ENCODE measurements around the gene TUB. TPM values are rescaled to one million over a fixed set of nuclear protein-coding genes. Genes with fewer than 3 reads are reported as not detected.

TUB gene
- total and polyA plus RNA-seq, 2 donors (not counting 1 experiment from before 2014, with no cell fraction given), result 0.06 to 0.10 TPM

GRCh38 chr11:8102296-8102915, 21.4 kb downstream of the TUB start:
- H3K4me1 Mint-ChIP-seq, result no peaks in the 10 kb centered on the region
- no peak overlapping the region for H3K27ac Mint-ChIP-seq
- Histone ChIP-seq H4K20me1 (ENCODE audit: control insufficient read depth, insufficient read depth, low read length, poor library complexity, severe bottlenecking) (no peaks in the 10 kb centered on the region), H3K4me2 (replicated peaks; ENCODE audit: low read depth, low read length, poor library complexity, severe bottlenecking) (no peak overlapping the region), H3K4me3 (ENCODE audit: control extremely low read depth in 1 of 5, extremely low read depth in 1 of 5, insufficient read depth in 1 of 5, low read depth in 2 of 5, low read length in 4 of 5) (no peak overlapping the region), H3K36me3 (replicated peaks in 1 of 2; ENCODE audit: control extremely low read depth in 1 of 2, control insufficient read depth in 1 of 2, extremely low read depth in 1 of 2, insufficient read depth in 2 of 2, low read length in 1 of 2) (peaks cover 0 to 26% of the 10 kb centered on the region in 2 experiments), H3K27me3 (replicated peaks in 1 of 4; ENCODE audit: control extremely low read depth in 1 of 4, control insufficient read depth in 3 of 4, insufficient read depth in 4 of 4, low read length in 3 of 4) (no peaks in the 10 kb centered on the region), H3K9ac (ENCODE audit: low read length) (no peak overlapping the region), H3K79me2 (ENCODE audit: control insufficient read depth, insufficient read depth, low read length) (no peaks in the 10 kb centered on the region), H3K9me3 (ENCODE audit: control extremely low read depth in 1 of 3, control insufficient read depth in 2 of 3, insufficient read depth in 1 of 3, low read length in 2 of 3) (no peaks in the 10 kb centered on the region), H3K4me1 (ENCODE audit: control insufficient read depth in 2 of 2, insufficient read depth in 2 of 2, low read length in 2 of 2) (no peaks in the 10 kb centered on the region), H2AFZ (ENCODE audit: insufficient read depth, low read depth, low read length, poor library complexity, severe bottlenecking) (no peak overlapping the region), H3K27ac (ENCODE audit: low read length in 2 of 2) (no peak overlapping the region)
- intact Hi-C loops (cut with micrococcal nuclease), result no loop called here
- TF ChIP-seq EZH2 (IDR thresholded peaks at IDR 0.05; ENCODE audit: borderline replicate concordance, insufficient read depth, low read depth, low read length, poor library complexity, severe bottlenecking), result no peak
- TF ChIP-seq, protein P1, sequence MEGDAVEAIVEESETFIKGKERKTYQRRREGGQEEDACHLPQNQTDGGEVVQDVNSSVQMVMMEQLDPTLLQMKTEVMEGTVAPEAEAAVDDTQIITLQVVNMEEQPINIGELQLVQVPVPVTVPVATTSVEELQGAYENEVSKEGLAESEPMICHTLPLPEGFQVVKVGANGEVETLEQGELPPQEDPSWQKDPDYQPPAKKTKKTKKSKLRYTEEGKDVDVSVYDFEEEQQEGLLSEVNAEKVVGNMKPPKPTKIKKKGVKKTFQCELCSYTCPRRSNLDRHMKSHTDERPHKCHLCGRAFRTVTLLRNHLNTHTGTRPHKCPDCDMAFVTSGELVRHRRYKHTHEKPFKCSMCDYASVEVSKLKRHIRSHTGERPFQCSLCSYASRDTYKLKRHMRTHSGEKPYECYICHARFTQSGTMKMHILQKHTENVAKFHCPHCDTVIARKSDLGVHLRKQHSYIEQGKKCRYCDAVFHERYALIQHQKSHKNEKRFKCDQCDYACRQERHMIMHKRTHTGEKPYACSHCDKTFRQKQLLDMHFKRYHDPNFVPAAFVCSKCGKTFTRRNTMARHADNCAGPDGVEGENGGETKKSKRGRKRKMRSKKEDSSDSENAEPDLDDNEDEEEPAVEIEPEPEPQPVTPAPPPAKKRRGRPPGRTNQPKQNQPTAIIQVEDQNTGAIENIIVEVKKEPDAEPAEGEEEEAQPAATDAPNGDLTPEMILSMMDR (IDR thresholded peaks at IDR 0.05), result no peak
- DNase-seq (no peak), ATAC-seq (ENCODE audit: low read depth) (no peak)
- ChIA-PET CTCF (interaction anchor here (0.6 to 2.1 kb wide), 2 partner anchors 69 to 99 kb away, joined by 3 to 9 read pairs; no protein-coding TSS in a partner anchor), POLR2A (no interaction called here)
- no peaks in the 10 kb centered on the region for H3K9me3 Mint-ChIP-seq (ENCODE audit: insufficient read depth)
- H3K27me3 Mint-ChIP-seq, result no peaks in the 10 kb centered on the region
- H3K4me3 Mint-ChIP-seq, result no peak overlapping the region

GRCh38 chr11:8102965-8103364, 22.0 kb downstream of the TUB start:
- Histone ChIP-seq H3K9ac (ENCODE audit: low read length) (no peak overlapping the region), H3K36me3 (replicated peaks in 1 of 2; ENCODE audit: control extremely low read depth in 1 of 2, control insufficient read depth in 1 of 2, extremely low read depth in 1 of 2, insufficient read depth in 2 of 2, low read length in 1 of 2) (peaks cover 0 to 31% of the 10 kb centered on the region in 2 experiments), H3K27ac (ENCODE audit: low read length in 2 of 2) (no peak overlapping the region), H3K4me1 (ENCODE audit: control insufficient read depth in 2 of 2, insufficient read depth in 2 of 2, low read length in 2 of 2) (no peaks in the 10 kb centered on the region), H3K9me3 (ENCODE audit: control extremely low read depth in 1 of 3, control insufficient read depth in 2 of 3, insufficient read depth in 1 of 3, low read length in 2 of 3) (no peaks in the 10 kb centered on the region), H3K4me3 (ENCODE audit: control extremely low read depth in 1 of 5, extremely low read depth in 1 of 5, insufficient read depth in 1 of 5, low read depth in 2 of 5, low read length in 4 of 5) (no peak overlapping the region), H2AFZ (ENCODE audit: insufficient read depth, low read depth, low read length, poor library complexity, severe bottlenecking) (no peak overlapping the region), H3K4me2 (replicated peaks; ENCODE audit: low read depth, low read length, poor library complexity, severe bottlenecking) (no peak overlapping the region), H3K27me3 (replicated peaks in 1 of 4; ENCODE audit: control extremely low read depth in 1 of 4, control insufficient read depth in 3 of 4, insufficient read depth in 4 of 4, low read length in 3 of 4) (no peaks in the 10 kb centered on the region), H4K20me1 (ENCODE audit: control insufficient read depth, insufficient read depth, low read length, poor library complexity, severe bottlenecking) (no peaks in the 10 kb centered on the region), H3K79me2 (ENCODE audit: control insufficient read depth, insufficient read depth, low read length) (no peaks in the 10 kb centered on the region)
- ATAC-seq (ENCODE audit: low read depth) (no peak), DNase-seq (no peak)
- no peak overlapping the region for H3K27ac Mint-ChIP-seq
- no peaks in the 10 kb centered on the region for H3K27me3 Mint-ChIP-seq
- TF ChIP-seq EZH2 (IDR thresholded peaks at IDR 0.05; ENCODE audit: borderline replicate concordance, insufficient read depth, low read depth, low read length, poor library complexity, severe bottlenecking), result no peak
- TF ChIP-seq, protein P1 (IDR thresholded peaks at IDR 0.05), result no peak
- intact Hi-C loops (cut with micrococcal nuclease), result no loop called here
- 94% methylated on average over 5 of the region's 7 CpGs for WGBS (ENCODE audit: insufficient coverage)
- POLR2A ChIA-PET, result no interaction called here
- CTCF ChIA-PET, result interaction anchor here (1.2 to 2.1 kb wide), 2 partner anchors 24 to 69 kb away, joined by 3 to 9 read pairs; no protein-coding TSS in a partner anchor
- no peaks in the 10 kb centered on the region for H3K4me1 Mint-ChIP-seq
- H3K9me3 Mint-ChIP-seq (ENCODE audit: insufficient read depth), result no peaks in the 10 kb centered on the region
- H3K4me3 Mint-ChIP-seq, result no peak overlapping the region

Data from B cell (primary cell).